Measurements from ENCODE around the gene UTP4. TPM values are rescaled to one million over a fixed set of nuclear protein-coding genes. Genes with fewer than 3 reads are reported as not detected.
"Not testable (repeated sequence)": the region's sequence is repeated elsewhere in the genome, so short reads cannot be mapped to it uniquely, and the experiment has no call there.

UTP4 gene
- total and polyA plus RNA-seq, 3 experiments from 2014 or later: 59.0 to 155 (median 150) TPM

- H3K4me3 ChIP-seq (ENCODE audit: low read length); H3K36me3 ChIP-seq (ENCODE audit: insufficient read depth, low read length); H3K27me3 Mint-ChIP-seq; H3K4me3 Mint-ChIP-seq; H3K27me3 ChIP-seq (ENCODE audit: insufficient read depth, low read length, poor library complexity, severe bottlenecking); DNase-seq; CTCF ChIA-PET; H3K9me3 Mint-ChIP-seq; H3K27ac ChIP-seq (ENCODE audit: low read depth, low read length); H3K9me3 ChIP-seq (ENCODE audit: low read length): not testable (repeated sequence)
- H3K4me1 ChIP-seq (ENCODE audit: insufficient read depth, low read length): peaks cover 18% of the 10 kb centered on the region
- H3K4me1 Mint-ChIP-seq: peaks cover 37 to 65% (median 53%) of the 10 kb centered on the region in 3 donors
- H3K27ac Mint-ChIP-seq: peak overlapping the region in 2 of 8 donors; percentile 20 to 44
- POLR2A ChIA-PET: interaction anchor here (0.6 kb wide), 1 partner anchor 37 kb away, joined by 3 read pairs; no protein-coding TSS in a partner anchor
- H3K36me3 Mint-ChIP-seq: peaks cover 0 to 32% (median 7%) of the 10 kb centered on the region in 3 donors
Measured at GRCh38 chr16:69126801-69127200, 5.6 kb upstream of the UTP4 start.

- CTCF ChIA-PET: interaction anchor here (1.0 kb wide), 1 partner anchor 10 kb away, joined by 3 read pairs; no protein-coding TSS in a partner anchor
- Histone ChIP-seq H3K27me3 (ENCODE audit: insufficient read depth, low read length, poor library complexity, severe bottlenecking) (no peaks in the 10 kb centered on the region), H3K36me3 (ENCODE audit: insufficient read depth, low read length) (no peaks in the 10 kb centered on the region), H3K27ac (ENCODE audit: low read depth, low read length) (no peak overlapping the region), H3K4me1 (ENCODE audit: insufficient read depth, low read length) (peaks cover 20% of the 10 kb centered on the region), H3K4me3 (ENCODE audit: low read length) (no peak overlapping the region), H3K9me3 (ENCODE audit: low read length) (no peaks in the 10 kb centered on the region)
- H3K4me1 Mint-ChIP-seq: peaks cover 41 to 69% (median 59%) of the 10 kb centered on the region in 3 donors
- POLR2A ChIA-PET: no interaction called here
- peak overlapping the region in 4 of 8 donors; percentile 23 to 97 (median 58) for H3K27ac Mint-ChIP-seq
- peaks cover 0 to 35% (median 6%) of the 10 kb centered on the region in 3 donors for H3K36me3 Mint-ChIP-seq
- no peak overlapping the region for H3K4me3 Mint-ChIP-seq
- H3K9me3 Mint-ChIP-seq: no peaks in the 10 kb centered on the region
- DNase-seq: no peak
- no peaks in the 10 kb centered on the region for H3K27me3 Mint-ChIP-seq
Measured at GRCh38 chr16:69127966-69128510, 4.4 kb upstream of the UTP4 start.

DNA sequence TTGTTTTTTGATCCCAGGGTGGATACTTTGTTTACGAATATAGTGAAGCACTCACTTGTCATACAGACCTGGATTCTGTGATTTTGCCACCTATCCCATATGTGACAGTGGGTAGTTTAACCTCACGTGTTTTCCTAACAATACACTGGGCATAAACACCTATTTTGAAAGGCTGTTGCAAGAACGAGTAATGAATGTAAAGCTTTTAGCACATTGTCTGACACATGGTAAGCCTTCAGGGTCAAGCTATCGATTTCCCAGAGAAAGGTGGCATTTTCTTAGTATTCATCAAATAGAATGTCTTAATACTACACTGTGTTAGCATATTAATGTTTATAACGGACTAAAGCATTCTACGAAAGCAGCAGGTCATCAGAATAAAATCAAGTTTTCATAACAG lies 2.0 kb upstream of the UTP4 start:
- H3K4me1 Mint-ChIP-seq: peaks cover 56 to 81% (median 74%) of the 10 kb centered on the region in 3 donors
- H3K4me3 Mint-ChIP-seq: peak overlapping the region; percentile 86 to 99 (median 94)
- peaks cover 0 to 40% (median 4%) of the 10 kb centered on the region in 3 donors for H3K36me3 Mint-ChIP-seq
- H3K9me3 Mint-ChIP-seq: no peaks in the 10 kb centered on the region
- ChIA-PET POLR2A (interaction anchor here (0.5 kb wide), 1 partner anchor 180 kb away, joined by 3 read pairs; no protein-coding TSS in a partner anchor), CTCF (interaction anchor here (1.0 to 1.4 kb wide), 2 partner anchors 18 to 156 kb away, joined by 3 read pairs; no protein-coding TSS in a partner anchor)
- peaks cover 33% of the 10 kb centered on the region for H3K4me1 ChIP-seq (ENCODE audit: insufficient read depth, low read length)
- H3K27me3 Mint-ChIP-seq: no peaks in the 10 kb centered on the region
- H3K9me3 ChIP-seq (ENCODE audit: low read length): no peaks in the 10 kb centered on the region
- no peak for DNase-seq
- H3K27ac Mint-ChIP-seq: peak overlapping the region in 7 of 8 donors; percentile 61 to 97 (median 91)
- H3K36me3 ChIP-seq (ENCODE audit: insufficient read depth, low read length): no peaks in the 10 kb centered on the region
- H3K27ac ChIP-seq (ENCODE audit: low read depth, low read length): no peak overlapping the region
- H3K27me3 ChIP-seq (ENCODE audit: insufficient read depth, low read length, poor library complexity, severe bottlenecking): no peaks in the 10 kb centered on the region
- no peak overlapping the region for H3K4me3 ChIP-seq (ENCODE audit: low read length)

DNA sequence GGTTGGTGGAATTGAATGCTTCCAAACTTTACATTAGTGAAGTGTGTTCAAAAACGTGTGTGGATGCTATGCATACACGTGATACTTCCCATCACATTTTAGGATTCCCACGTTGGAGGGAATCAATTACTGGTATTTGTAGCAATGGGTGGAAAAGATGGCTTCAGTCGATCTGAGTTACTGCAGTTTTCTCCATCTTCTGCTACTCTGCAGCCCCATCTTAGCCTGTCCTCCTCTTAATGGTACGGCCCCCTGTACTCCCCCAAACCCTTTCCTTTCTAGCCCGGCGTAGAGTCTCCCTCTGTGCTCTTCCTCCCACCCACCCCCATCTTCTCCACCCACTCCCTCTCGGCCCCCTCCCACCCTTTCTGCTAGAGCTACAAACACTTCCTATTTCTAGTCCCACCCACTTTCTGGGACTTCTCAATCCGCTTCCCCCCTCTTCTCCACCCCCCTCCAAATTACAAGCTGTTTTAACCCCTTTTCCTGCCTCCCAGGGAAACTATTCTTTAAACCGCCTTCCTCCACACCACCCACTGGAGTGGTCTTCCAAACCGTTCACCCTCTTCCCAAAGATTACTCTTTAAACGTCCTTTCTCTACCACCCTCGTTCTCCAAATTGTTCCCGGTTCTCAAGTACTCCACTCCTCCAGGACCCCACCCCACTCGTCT lies 1.1 kb upstream of the UTP4 start:
- ChIA-PET POLR2A (no interaction called here), CTCF (no interaction called here)
- H3K4me3 ChIP-seq (ENCODE audit: low read length): peak overlapping the region; percentile 96
- no peaks in the 10 kb centered on the region for H3K27me3 Mint-ChIP-seq
- peak overlapping the region; percentile 92 for H3K27ac ChIP-seq (ENCODE audit: low read depth, low read length)
- no peaks in the 10 kb centered on the region for H3K9me3 Mint-ChIP-seq
- no peaks in the 10 kb centered on the region for H3K36me3 ChIP-seq (ENCODE audit: insufficient read depth, low read length)
- H3K27me3 ChIP-seq (ENCODE audit: insufficient read depth, low read length, poor library complexity, severe bottlenecking): no peaks in the 10 kb centered on the region
- peaks cover 0 to 34% (median 4%) of the 10 kb centered on the region in 3 donors for H3K36me3 Mint-ChIP-seq
- peak overlapping the region; percentile 61 to 99 (median 92) for H3K27ac Mint-ChIP-seq
- peaks cover 33% of the 10 kb centered on the region for H3K4me1 ChIP-seq (ENCODE audit: insufficient read depth, low read length)
- peaks cover 52 to 78% (median 71%) of the 10 kb centered on the region in 3 donors for H3K4me1 Mint-ChIP-seq
- peak overlapping the region; percentile 86 to 99 (median 94) for H3K4me3 Mint-ChIP-seq
- no peak for DNase-seq
- H3K9me3 ChIP-seq (ENCODE audit: low read length): no peaks in the 10 kb centered on the region

DNA sequence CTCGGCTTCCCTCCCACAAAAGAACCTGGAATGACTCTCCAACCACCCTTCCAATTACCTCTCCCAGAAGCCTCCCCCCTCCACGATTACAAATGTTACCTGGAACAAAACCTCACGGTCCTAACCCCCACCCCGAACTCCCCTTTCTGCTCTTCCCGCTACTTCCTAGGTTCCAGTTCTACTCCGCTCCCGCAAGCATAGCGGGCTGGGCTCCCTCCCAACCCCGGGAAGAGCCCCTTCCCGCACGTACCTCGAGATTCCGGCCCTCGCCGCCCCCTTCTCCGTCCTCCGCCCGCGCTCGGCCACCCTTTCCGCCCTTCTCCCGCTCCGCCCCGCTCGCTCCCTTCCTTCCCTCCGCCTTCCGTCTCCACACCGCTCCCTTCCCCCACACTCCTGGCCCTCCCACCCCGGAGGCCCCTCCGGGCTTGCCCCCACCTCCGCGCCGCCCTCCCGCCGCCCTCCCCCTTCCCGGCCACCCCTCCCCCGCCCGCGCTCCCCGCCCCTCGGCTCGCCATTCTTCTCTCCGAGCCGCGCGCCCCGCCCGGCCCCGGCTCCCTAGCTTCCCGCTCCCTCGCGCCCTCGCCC lies 518 bp upstream of the UTP4 start:
- Mint-ChIP-seq H3K4me3 (peak overlapping the region; percentile 91 to 99 (median 94)), H3K36me3 (peaks cover 0 to 35% (median 8%) of the 10 kb centered on the region in 3 donors), H3K27ac (peak overlapping the region; percentile 87 to 99 (median 92)), H3K9me3 (no peaks in the 10 kb centered on the region), H3K27me3 (no peaks in the 10 kb centered on the region), H3K4me1 (peaks cover 49 to 78% (median 72%) of the 10 kb centered on the region in 3 donors)
- CTCF ChIA-PET: interaction anchor here (0.9 to 1.9 kb wide), 3 partner anchors 19 to 603 kb away, joined by 4 read pairs; no protein-coding TSS in a partner anchor
- H3K9me3 ChIP-seq (ENCODE audit: low read length): no peaks in the 10 kb centered on the region
- H3K27ac ChIP-seq (ENCODE audit: low read depth, low read length): peak overlapping the region; percentile 92
- peak overlapping the region; percentile 96 for H3K4me3 ChIP-seq (ENCODE audit: low read length)
- POLR2A ChIA-PET: interaction anchor here (1.8 to 2.1 kb wide), 2 partner anchors 9 to 55 kb away, joined by 9 to 10 read pairs; partner anchors contain the start of gene SNTB2
- peaks cover 4% of the 10 kb centered on the region for H3K36me3 ChIP-seq (ENCODE audit: insufficient read depth, low read length)
- no peaks in the 10 kb centered on the region for H3K27me3 ChIP-seq (ENCODE audit: insufficient read depth, low read length, poor library complexity, severe bottlenecking)
- DNase-seq: peak in 4 of 5 donors; percentile 61 to 78 (median 66)
- H3K4me1 ChIP-seq (ENCODE audit: insufficient read depth, low read length): peaks cover 33% of the 10 kb centered on the region

DNA sequence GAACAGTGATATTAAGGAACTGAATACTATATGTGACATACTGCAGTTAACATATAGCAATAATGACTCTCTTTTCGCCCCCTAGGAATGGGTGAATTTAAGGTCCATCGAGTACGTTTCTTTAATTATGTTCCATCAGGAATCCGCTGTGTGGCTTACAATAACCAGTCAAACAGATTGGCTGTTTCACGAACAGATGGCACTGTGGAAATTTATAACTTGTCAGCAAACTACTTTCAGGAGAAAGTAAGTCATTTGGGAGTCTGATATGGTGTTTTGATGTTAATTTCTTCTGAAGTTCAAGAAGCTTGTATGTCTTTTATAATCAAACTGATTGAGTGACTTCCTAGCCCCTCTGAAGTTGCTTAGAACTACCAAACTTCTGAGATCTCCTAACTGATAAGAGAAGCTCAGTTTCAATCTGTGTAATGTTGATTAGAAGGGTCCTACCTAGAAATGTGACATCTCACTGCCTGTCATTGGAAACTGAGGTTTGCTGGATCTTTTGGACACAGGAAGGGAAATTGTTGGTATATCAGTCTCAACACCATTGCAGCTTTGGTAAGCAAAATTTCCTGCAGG lies 1.0 kb downstream of the UTP4 start:
- CTCF ChIA-PET: interaction anchor here (0.7 to 2.5 kb wide), 4 partner anchors 9 to 153 kb away, joined by 3 to 13 read pairs (median 4); no protein-coding TSS in a partner anchor
- H3K4me1 Mint-ChIP-seq: peaks cover 46 to 68% (median 67%) of the 10 kb centered on the region in 3 donors

DNA sequence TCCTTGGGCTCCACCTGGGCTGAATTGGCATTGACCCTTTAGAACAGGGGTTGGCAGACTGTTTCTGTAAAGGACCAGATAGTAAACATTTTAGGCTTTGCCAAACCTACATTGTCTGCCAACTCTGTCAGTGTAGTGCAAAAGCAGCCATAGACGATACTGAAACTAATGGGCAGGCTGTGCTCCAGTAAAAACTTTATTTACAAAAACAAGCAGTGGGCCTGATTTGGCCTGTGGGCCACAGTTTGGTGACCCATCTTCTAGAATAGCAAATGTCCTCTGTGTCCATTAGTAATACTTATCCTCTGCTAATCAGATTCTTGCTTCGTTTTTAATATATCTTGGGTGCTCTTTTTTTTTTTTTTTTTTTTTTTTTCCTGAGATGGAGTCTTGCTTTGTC lies 6.2 kb downstream of the UTP4 start:
- Histone ChIP-seq H3K36me3 (ENCODE audit: insufficient read depth, low read length) (peaks cover 37% of the 10 kb centered on the region), H3K27ac (ENCODE audit: low read depth, low read length) (no peak overlapping the region), H3K27me3 (ENCODE audit: insufficient read depth, low read length, poor library complexity, severe bottlenecking) (no peaks in the 10 kb centered on the region), H3K9me3 (ENCODE audit: low read length) (no peaks in the 10 kb centered on the region), H3K4me1 (ENCODE audit: insufficient read depth, low read length) (peaks cover 7% of the 10 kb centered on the region), H3K4me3 (ENCODE audit: low read length) (no peak overlapping the region)
- Mint-ChIP-seq H3K36me3 (peaks cover 4 to 71% (median 31%) of the 10 kb centered on the region in 3 donors), H3K27ac (peak overlapping the region in 1 of 8 donors; percentile 57), H3K27me3 (no peaks in the 10 kb centered on the region), H3K4me1 (peaks cover 15 to 29% (median 28%) of the 10 kb centered on the region in 3 donors), H3K9me3 (no peaks in the 10 kb centered on the region), H3K4me3 (no peak overlapping the region)
- CTCF ChIA-PET: no interaction called here
- DNase-seq: no peak
- POLR2A ChIA-PET: no interaction called here

More for the DNA sequence above, 1.0 kb downstream of the UTP4 start:
- no peaks in the 10 kb centered on the region for H3K27me3 ChIP-seq (ENCODE audit: insufficient read depth, low read length, poor library complexity, severe bottlenecking)
- Mint-ChIP-seq H3K36me3 (peaks cover 0 to 41% (median 11%) of the 10 kb centered on the region in 3 donors), H3K4me3 (peak overlapping the region; percentile 91 to 99 (median 94)), H3K9me3 (no peaks in the 10 kb centered on the region), H3K27me3 (no peaks in the 10 kb centered on the region), H3K27ac (peak overlapping the region; percentile 93 to 97 (median 95))
- peak overlapping the region; percentile 81 for H3K4me3 ChIP-seq (ENCODE audit: low read length)
- H3K27ac ChIP-seq (ENCODE audit: low read depth, low read length): peak overlapping the region; percentile 77
- POLR2A ChIA-PET: interaction anchor here (0.7 to 2.1 kb wide), 5 partner anchors 11 to 177 kb away, joined by 3 to 10 read pairs (median 3); partner anchors contain the start of genes SNTB2 and VPS4A
- H3K4me1 ChIP-seq (ENCODE audit: insufficient read depth, low read length): peaks cover 33% of the 10 kb centered on the region
- DNase-seq: no peak
- peaks cover 9% of the 10 kb centered on the region for H3K36me3 ChIP-seq (ENCODE audit: insufficient read depth, low read length)
- no peaks in the 10 kb centered on the region for H3K9me3 ChIP-seq (ENCODE audit: low read length)
